HG03558 (cell line): ENCODE results near the gene PISD.

Source experiments
- ATAC-seq: cut with Tn5 transposase; IDR thresholded peaks from one replicate; pipeline ENCODE4 v1.9.1; 2021; ENCODE audit warnings: moderate number of reproducible peaks; ENCODE audit not compliant: unreplicated experiment; ENCODE audit errors: extremely low read depth

Gene PISD

GRCh38 chr22:31579835-31580242 is 82.2 kb downstream of the PISD start:
- no peak for ATAC-seq

- no peak for ATAC-seq
These were observed 83.8 kb downstream of the PISD start for GRCh38 chr22:31578171-31578570.

GRCh38 chr22:31577711-31578110 is 84.3 kb downstream of the PISD start:
- no peak for ATAC-seq

DNA sequence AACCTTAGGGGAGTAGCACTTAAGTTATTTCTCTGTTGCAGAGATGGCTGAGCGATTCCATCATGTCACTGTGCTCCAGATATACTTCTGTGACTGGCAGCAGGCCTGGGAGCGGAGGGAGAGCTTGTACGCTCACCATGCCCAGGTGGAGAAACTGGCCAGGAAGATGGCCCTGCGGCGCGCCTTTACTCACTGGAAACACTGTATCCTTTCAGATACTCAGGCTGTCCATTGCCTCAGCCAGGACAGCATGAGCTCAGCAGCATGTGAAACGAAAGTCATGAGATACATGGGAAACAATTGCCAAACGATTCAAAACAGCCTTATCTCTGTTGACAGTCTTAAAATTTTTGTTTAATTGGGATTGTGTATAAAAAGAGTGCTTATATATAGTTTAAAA is 86.8 kb downstream of the PISD start:
- ATAC-seq: no peak

DNA sequence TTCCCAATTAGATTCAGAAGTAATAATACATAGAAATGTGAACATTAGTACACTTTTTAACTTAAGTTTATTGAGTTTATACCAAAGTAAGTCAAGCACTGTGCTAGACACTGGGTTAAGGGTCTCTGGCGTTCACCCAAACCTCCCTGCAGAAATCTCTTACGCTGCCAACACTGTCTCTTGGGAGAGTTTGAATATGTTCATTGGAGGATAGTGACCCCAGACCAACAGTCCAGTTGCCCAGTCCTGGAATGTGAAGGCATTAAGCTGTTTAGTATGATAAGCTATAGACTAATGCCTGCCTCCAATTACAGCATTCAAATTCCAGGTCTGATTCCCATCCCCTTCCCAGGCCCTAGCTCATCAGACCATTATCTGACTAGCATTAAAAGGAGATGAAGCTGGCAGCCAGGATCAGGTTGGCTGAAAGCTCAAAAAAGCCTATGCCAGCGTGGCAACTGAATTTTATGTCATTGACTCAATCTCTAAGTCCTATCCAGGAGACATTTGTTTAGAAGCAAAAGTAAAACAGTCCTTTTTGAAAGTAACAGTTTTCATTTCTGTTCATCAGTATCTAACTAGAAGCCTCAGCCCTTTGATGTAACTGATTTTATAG is 87.9 kb downstream of the PISD start:
- ATAC-seq: no peak

- no peak for ATAC-seq
These were observed 89.1 kb downstream of the PISD start for GRCh38 chr22:31572939-31573338.

- no peak for ATAC-seq
These were observed 92.9 kb downstream of the PISD start for GRCh38 chr22:31569126-31569525.
